ENCODE data around the gene RYR2. TPM values are rescaled to one million over a fixed set of nuclear protein-coding genes. Genes with fewer than 3 reads are reported as not detected.

The RYR2 gene
- total and polyA plus RNA-seq, 2 of the 8 experiments (the other 6 are each of a cell fraction or from before 2014, with no cell fraction given): 1.3 to 4.4 TPM

- no peak for TF ChIP-seq ASH2L (IDR thresholded peaks at IDR 0.05; ENCODE audit: low read length)
- no peak for TF ChIP-seq YY1 (IDR thresholded peaks at IDR 0.05; ENCODE audit: low read depth, low read length)
- no peak for TF ChIP-seq SUZ12 (IDR thresholded peaks at IDR 0.05; ENCODE audit: low read length)
Measured at GRCh38 chr1:237103021-237103420, 61.0 kb downstream of the RYR2 start (continued).
